Right hindlimb (tissue), 1 donor: ENCODE results near the gene CDC42EP5.

ENCODE experiments used
- DNase-seq: peaks from one replicate; pipeline ENCODE4 v3.0.0-alpha.2; 2018

The CDC42EP5 gene

DNA sequence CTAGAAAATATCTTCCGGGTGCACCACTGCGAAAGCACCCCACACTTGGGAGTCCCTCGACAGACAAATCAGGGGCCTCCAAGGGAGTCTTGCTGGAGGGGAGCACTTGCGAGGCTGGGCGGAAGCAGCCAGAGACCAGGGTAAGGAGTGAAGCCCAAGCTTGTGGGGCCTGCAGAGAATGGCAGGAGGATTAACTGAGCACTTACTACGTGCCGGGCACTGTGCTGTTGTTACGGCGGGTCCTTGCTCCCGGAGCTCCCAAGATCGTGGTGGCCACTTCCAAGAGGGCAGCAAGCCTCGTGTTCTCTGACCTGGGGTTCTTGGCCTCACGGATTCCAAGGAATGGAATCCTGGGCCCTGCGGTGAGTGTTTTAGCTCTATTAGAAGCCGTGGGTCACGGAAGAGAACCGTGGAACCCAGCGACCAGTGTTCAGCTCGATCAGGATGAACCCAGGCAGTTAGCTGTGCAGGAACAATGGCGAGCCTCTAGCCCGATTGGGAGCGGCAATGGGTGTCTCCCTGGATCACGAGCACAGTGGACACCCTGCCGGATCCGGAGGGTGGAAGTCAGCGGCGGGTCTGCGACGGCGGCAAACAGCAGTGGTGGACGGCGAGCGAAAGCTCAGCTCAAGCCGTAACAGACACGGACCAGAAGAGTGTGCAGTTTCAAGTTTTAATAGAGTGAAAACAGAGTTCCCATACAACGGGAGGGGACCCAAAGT, 48.3 kb downstream of the CDC42EP5 start:
- DNase-seq = no peak

DNA sequence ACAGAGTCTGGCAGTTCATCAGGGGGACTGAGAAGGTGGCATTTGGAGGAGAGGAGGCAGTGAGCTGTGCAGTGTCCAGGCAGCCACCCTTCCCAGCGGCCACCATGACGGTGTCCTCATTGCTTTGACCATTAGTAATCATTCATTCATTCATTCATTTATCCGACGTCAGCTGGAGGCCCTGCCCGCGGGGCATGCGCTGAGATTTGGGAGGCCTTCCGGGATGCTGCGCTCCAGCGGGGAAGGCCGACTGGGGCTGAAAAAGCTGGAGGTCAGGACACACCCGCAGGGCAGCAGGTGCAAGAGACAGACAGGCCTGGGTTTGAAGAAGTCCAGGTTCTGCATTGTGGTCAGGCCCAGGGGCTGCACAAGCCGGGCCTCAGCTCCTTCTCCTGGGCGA, 48.9 kb downstream of the CDC42EP5 start:
- DNase-seq = no peak

DNA sequence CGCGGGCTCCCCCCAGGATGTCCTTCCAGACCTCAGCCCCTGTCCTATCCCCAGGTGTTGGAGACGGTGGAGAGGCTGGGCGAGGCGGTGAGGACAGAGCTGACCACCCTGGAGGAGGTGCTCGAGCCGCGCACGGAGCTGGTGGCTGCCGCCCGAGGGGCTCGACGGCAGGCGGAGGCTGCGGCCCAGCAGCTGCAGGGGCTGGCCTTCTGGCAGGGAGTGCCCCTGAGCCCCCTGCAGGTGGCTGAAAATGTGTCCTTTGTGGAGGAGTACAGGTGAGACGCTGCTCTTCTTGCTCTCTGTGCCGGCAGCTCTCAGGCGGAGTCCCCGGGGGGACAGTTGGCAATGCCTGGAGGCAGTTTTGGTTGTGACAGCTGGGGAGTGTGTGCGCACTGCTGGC, 51.0 kb downstream of the CDC42EP5 start:
- DNase-seq = no peak

DNA sequence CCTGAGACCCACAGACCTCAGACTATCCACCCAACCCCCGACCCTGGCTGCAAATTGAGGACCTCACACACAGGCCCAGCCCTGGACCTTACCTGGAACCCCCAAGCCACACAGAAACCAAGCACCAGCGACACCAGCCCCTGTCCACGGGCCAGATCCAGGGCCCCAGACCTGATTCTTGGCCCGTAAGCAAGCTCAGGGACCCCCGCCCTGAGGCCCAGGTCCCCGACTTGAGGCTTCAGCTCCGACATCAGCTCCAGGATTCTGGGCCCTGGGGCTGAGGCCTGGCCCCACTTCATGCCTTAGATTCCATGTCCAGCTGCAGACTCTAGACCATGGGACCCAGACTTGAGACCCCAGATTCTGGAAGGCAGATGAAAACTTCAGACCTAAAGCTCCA, 51.6 kb downstream of the CDC42EP5 start:
- DNase-seq = no peak

DNA sequence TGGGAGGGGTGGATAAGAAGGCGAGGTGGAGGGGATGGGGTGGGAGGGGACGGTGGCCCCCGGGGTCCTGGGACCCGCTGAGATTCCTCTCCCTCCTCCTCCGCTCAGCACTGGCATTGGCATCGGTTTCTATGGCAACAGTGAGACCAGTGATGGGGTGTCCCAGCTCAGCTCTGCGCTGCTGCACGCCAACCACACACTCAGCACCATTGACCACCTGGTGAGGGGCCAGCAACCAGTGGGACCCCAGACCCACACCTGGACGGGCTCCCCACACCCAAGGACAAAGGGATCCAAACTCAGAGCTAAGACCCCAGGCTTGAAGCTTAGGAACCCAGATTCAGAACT, 52.0 kb downstream of the CDC42EP5 start:
- no peak for DNase-seq

DNA sequence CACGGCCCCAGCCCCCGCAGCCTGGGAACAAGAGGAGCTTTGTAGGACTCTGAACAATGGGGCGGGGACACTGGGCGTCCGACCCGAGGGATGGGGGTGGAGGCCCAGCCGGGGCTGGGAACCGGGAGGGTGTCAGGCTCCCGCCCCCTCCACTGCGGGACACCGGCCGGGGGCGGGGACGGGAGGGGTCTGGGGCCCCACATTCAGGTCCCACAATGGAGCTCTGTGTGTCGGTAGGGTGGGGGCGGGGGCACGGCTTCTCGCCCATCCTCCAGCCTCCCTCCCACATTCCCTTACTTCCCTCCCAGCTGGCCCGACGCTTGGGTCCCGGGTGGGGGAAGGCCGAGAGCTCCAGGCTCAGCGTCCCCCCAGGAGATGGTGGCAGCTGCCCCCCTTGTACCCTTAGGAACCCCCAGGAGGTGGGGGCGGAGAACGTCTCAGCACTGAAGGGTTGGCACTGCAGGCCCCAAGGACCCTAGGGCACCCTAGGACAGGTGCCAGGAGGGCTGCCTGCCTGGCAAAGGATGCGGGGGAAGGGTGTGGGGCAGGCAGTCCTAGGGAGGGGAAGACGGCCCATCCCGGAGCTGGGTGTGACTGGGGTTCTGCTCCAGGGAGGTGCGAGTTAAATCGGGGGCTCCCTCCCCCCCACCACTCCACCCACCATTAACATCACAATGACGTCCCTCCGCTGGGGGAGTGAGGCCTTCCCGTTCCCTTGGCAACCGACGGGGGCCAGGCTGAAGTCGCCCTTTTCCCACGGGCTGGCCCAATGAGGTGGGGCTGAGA, 52.5 kb downstream of the CDC42EP5 start:
- peak; percentile 66 for DNase-seq

DNA sequence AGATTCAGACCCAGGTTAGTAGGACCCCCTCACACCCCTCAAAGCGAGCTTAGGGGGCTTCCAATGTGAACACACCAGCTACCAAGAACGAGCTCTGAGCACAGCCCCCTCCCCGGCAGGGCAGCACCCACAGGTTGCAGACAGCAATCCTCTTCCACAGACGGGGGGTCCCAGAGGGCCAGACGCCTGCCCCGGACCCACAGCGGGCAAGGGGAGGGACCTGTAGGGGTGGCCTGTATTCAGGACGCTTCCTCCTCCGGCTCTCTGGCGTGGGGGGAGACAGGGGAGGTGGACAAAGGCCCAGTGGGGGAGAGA, 53.1 kb downstream of the CDC42EP5 start:
- DNase-seq = no peak

DNA sequence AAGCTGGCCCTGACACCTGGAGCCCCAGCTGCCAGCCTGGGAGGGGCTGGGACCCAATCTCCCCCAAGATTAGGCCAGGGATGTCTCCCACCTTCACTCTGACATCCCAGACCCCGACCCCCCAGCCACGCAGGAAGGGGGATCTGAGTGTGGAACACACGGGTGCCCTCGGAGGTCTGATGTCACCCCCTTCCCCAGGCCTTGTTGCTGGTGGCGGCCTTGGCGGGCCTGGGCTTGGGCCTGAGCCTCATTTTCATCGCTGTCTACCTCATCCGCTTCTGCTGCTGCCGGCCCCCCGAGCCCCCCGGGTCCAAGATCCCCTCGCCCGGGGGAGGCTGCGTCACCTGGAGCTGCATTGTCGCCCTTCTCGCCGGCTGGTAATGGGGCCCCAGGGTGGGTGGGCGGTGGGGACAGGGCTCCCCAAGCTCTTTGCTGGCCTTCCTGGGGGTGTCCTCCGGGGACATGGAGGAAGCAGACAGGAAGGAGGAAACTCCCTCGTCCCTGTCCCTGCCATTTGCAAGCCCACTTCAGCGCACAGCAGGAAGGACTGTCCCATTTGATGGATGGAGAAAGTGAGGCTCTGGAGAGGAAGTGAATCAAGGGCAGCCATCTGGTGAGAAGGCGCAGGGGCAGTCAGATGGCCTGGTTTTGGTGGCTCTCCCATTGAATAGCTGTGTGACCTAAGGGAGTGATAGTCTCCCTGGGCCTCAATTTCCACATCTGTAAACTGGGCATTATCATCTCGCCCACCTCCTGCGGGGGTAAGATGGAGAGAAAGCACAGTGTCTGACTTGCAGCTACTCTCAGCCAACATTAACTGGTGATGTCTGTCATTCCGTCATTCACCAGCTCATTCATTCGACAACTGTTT, 53.9 kb downstream of the CDC42EP5 start:
- DNase-seq = no peak

DNA sequence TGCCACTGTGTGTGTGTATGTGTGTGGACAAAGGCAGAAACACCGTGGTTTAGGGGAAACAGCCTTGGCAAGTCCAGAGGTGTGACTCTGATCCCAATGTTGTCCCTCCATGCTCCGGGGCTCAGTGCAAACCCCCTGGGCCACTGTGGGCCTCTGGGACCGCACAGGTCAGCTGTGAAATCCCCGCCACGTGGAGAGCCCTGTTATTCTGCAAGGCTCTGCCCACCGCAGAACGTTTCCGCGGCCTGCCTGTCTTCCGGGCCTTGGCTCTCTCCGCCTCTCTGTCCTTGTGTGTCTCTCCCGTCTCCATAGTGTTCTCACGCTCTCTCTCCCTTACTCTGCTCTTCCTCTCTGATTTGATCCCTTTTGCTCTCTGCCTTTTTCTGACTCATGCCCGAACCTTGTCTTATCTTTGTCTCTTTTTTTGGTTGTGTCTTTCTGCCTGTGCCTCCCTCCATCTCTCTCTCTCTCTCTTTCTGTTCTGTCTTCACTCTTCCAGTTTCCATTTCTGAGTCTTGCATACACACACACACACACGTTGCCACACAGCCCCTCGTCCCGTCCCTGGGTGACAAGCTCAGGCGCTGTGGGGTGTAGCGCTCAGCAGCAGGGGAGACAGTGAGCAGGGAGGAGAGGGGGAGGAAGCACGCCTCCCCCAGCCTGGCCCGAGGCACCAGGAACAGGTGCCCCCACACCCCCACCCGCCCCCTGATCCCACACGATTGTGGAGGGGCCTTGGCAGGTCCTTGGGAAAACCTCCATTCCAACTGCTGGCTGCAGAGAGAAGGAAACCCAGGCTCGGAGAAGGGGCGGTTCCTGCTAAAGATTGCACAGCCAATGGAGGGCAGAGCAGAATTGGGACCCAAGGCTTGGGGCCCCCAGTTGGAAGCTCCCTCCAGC, 54.8 kb downstream of the CDC42EP5 start:
- no peak for DNase-seq

DNA sequence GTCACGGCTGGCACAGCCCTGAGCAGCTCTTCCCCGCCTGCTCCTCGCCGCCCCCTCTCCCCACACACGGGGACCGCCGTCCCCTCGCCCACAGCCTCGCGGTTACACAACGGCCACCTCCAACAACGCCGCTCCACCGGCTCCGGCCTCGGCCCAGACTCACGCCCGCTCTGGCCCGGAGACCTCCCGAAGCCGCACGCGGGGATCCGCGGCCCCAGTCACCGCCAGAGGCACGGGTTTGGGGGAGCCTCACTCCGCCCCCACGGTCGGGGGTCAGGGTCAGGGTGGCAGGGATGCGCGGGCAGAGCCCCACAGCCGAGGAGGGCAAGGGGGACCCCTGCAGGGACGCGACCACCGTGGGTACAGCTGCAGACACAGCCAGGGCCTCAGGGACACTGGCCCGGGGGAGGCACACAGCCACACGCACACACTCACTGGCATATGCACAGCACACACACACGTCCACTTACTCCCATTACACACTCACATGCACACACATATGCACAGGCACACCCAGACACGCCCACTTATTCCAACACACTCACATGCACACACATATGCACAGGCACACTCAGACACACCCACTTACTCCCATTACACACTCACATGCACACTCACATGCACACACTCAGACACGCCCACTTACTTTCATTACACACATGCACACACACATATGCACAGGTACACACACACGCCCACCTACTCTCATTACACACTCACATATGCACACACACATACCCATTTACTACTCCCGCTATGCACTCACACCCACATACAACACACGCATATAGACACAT, 56.2 kb downstream of the CDC42EP5 start:
- no peak for DNase-seq

DNA sequence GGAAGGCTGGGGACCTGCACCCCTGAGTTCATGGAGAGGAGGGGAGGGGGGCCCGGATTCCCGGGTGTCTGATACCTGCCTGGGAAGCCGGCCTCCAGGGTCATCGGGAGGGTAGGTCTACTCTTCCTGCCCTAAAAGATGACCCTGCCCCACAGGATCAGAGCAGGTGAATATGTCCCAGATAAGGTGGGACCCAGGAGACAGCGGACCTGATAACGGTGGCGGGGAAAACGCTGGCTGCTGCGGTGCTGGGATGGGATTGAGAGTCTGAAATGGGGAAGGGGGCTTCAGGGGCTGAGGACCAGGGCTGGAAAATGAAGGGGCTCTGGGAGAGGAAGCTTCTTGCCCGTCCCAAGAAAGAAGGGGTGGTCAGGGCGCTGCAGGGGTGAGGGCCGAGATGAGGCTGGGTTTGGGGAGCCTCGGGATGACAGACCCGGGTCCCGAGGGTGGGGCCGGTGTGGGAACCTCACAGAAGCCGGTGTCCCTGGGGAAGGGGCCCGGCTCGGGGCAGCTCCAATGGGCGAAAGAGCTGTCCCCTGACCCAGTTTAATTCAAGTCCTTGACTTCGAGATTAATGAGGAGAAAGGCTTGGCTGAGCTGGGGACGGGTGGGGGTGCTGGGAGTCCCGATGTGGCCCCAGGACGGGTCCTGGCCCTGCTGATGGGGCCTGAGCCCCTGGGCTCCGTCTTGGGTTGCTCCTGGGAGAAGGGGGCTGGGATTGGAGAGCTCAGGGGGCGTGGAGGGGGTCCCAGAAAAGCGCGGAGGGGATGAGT, 57.0 kb downstream of the CDC42EP5 start:
- no peak for DNase-seq

DNA sequence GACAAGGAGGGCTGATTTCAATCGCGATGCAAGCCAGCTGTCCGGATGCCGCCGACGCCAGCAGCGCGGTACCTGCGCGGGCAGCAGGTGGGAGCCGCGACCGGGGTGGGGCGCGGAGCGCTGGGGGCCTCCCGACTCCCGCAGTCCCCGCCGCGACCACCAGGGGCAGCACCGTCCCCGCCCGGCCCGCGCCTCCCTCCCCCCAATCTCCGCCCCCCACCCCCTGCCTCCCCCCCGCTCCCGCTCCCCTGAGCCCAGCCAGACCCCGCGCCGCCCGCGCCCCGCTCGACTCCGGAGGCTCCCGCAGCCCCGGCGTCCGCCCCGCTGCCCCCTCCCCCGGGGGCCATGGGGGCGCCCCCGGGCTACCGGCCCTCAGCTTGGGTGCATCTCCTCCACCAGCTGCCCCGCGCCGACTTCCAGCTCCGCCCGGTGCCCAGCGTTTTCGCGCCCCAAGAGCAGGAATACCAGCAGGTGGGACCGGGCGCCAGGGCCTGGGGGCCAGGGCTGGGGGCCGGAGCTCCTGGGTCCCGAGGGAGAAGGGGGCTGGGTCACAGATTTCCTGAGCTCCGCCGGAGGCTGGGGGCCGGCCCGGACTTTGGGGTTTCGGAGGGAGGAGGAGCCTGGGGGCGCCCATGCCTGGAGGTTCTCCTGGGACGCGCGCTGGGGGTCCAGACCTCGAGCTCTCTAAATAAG, 57.7 kb downstream of the CDC42EP5 start, which contains the start of gene TTYH1:
TSS of gene TTYH1 (plus strand) at position 257 of the 693 bp plus-strand sequence. CDS start at position 346, 89 bp downstream.
- DNase-seq = no peak
